ENCODE measurements around the gene HECW1. TPM values are rescaled to one million over a fixed set of nuclear protein-coding genes. Genes with fewer than 3 reads are reported as not detected.

The HECW1 gene
- total RNA-seq, 3 donors from 2014 or later = 0.48 to 1.9 (median 0.66) TPM

DNA sequence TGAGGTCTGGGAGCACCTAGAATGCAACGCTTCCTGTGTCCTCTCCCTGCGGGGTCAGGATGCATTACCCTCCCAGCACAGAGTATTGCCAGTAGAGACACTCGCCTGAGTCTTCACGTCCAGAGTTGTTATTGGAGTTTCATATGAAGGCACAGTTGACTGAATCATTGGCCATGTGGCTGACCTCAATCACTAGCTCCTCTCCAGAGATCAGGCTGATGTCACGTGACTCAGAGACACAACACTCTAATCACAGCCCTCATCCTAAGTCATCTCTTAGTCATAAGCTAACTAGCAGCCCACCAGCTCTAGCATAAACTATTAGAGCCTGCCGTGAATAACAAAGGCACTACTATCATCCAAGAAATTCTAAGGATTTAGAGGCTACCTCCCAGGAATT lies 107.8 kb downstream of the HECW1 start:
- no peaks in the 10 kb centered on the region for H3K4me1 ChIP-seq
- H3K36me3 ChIP-seq = no peaks in the 10 kb centered on the region
- TF ChIP-seq POLR2A (IDR thresholded peaks at IDR 0.05) (no peak), POLR2AphosphoS5 (IDR thresholded peaks at IDR 0.05) (no peak)
- TF ChIP-seq, protein P1, sequence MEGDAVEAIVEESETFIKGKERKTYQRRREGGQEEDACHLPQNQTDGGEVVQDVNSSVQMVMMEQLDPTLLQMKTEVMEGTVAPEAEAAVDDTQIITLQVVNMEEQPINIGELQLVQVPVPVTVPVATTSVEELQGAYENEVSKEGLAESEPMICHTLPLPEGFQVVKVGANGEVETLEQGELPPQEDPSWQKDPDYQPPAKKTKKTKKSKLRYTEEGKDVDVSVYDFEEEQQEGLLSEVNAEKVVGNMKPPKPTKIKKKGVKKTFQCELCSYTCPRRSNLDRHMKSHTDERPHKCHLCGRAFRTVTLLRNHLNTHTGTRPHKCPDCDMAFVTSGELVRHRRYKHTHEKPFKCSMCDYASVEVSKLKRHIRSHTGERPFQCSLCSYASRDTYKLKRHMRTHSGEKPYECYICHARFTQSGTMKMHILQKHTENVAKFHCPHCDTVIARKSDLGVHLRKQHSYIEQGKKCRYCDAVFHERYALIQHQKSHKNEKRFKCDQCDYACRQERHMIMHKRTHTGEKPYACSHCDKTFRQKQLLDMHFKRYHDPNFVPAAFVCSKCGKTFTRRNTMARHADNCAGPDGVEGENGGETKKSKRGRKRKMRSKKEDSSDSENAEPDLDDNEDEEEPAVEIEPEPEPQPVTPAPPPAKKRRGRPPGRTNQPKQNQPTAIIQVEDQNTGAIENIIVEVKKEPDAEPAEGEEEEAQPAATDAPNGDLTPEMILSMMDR (IDR thresholded peaks at IDR 0.05) = no peak
- no peak overlapping the region for H3K27ac ChIP-seq
- no peak for DNase-seq (ENCODE audit: low spot score in 2 of 2)
- intact Hi-C loops (cut with DNase I; ENCODE audit: low total_unique reads) = no loop called here
- H3K4me3 ChIP-seq = no peak overlapping the region
- no peaks in the 10 kb centered on the region for H3K27me3 ChIP-seq
- H3K9me3 ChIP-seq = no peaks in the 10 kb centered on the region

DNA sequence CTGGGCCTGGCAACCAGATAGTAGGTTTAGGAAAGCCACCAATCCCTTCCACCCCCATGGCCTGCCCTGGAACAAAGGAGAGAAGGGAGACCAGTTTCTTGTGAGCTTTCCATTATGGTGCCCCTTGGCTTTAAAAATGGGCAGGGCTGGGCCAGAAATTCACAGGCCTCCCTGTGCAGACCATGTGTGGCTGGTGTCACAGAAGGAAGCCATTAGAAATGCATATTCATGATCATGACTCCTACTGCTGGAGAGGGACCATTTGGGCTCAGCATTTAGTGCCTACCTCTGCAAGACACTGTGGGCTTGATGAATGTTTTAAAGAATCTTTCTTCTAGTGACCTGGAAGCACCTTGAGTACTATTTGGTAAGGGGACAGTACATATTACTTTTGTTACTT lies 108.3 kb downstream of the HECW1 start:
- TF ChIP-seq POLR2AphosphoS5 (IDR thresholded peaks at IDR 0.05) = no peak
- TF ChIP-seq, protein P1 (IDR thresholded peaks at IDR 0.05) = no peak
- TF ChIP-seq POLR2A (IDR thresholded peaks at IDR 0.05) = no peak

DNA sequence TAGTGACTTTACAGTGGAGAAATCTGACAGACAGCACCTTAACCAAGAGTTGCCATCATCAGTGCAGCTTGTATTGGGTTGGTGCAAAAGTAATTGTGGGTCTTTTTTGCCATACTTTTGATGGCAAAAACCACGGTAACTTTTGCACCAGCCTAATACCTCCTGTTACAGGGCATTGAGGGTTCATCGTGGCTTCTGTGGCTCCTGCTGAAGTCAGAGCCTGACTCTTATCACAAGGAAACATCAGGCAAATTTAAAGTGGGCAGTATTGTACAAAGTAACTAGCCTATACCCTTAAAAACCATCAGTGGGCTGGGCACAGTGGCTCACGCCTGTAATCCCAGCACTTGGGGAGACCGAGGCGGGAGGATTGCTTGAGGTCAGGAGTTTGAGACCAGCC lies 117.4 kb downstream of the HECW1 start:
- Histone ChIP-seq H3K4me1 (no peaks in the 10 kb centered on the region), H3K27me3 (no peaks in the 10 kb centered on the region), H3K4me3 (no peak overlapping the region), H3K36me3 (no peaks in the 10 kb centered on the region), H3K27ac (no peak overlapping the region), H3K9me3 (no peaks in the 10 kb centered on the region)
- intact Hi-C loops (cut with DNase I; ENCODE audit: low total_unique reads) = no loop called here
- no peak for DNase-seq (ENCODE audit: low spot score in 2 of 2)
- no peak for TF ChIP-seq POLR2A (IDR thresholded peaks at IDR 0.05)
- no peak for TF ChIP-seq POLR2AphosphoS5 (IDR thresholded peaks at IDR 0.05)
- TF ChIP-seq, protein P1 (IDR thresholded peaks at IDR 0.05) = no peak

More for the DNA sequence above, 108.3 kb downstream of the HECW1 start:
- intact Hi-C loops (cut with DNase I; ENCODE audit: low total_unique reads) = no loop called here
- no peak for DNase-seq (ENCODE audit: low spot score in 2 of 2)
- H3K9me3 ChIP-seq = no peaks in the 10 kb centered on the region
- H3K27me3 ChIP-seq = no peaks in the 10 kb centered on the region
- H3K36me3 ChIP-seq = no peaks in the 10 kb centered on the region
- no peak overlapping the region for H3K4me3 ChIP-seq
- no peaks in the 10 kb centered on the region for H3K4me1 ChIP-seq
- H3K27ac ChIP-seq = no peak overlapping the region

DNA sequence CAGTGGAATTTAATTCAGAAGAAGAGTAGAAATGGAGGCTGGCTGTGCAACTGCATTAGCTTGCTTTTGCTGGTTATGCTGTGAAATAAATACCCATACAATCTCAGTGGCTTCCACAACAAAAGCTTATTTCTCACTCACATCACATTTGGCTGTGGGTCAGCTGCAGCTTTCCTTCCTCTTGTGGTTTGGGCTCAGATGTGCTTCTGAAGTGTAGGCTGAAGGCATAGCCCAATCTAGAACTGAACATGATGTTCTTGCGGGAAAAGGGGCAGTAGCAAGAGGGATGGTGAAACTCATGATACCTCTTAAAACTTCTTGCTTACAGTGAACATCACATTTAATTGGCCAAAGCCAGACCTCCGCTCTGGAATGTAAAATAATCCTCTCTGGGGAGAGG lies 119.9 kb downstream of the HECW1 start:
- Histone ChIP-seq H3K27ac (no peak overlapping the region), H3K27me3 (no peaks in the 10 kb centered on the region), H3K36me3 (no peaks in the 10 kb centered on the region), H3K4me1 (no peaks in the 10 kb centered on the region), H3K4me3 (no peak overlapping the region), H3K9me3 (no peaks in the 10 kb centered on the region)
- intact Hi-C loops (cut with DNase I; ENCODE audit: low total_unique reads) = no loop called here
- DNase-seq (ENCODE audit: low spot score in 2 of 2) = no peak
- TF ChIP-seq, protein P1 (IDR thresholded peaks at IDR 0.05) = no peak
- no peak for TF ChIP-seq POLR2A (IDR thresholded peaks at IDR 0.05)
- TF ChIP-seq POLR2AphosphoS5 (IDR thresholded peaks at IDR 0.05) = no peak

DNA sequence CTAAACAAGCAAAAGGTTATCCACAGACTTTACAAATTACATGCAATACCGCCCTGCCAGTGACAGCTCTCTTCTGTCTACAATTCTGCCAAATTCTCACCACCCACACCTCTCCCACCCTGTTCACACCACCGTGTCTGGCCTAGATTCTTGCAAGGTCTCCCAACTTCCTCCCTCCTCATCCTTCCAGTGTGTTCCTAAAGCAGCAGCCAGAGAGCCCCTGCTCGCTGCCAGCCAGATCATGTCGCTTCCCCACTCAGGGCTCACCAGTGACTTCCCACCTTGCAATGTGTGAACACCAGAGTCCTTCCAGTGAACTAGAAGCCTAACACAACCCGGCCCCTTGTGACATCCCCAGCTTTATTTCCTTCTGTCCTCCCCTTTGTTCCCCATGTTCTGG lies 121.6 kb downstream of the HECW1 start:
- Histone ChIP-seq H3K4me1 (no peaks in the 10 kb centered on the region), H3K27ac (no peak overlapping the region), H3K36me3 (no peaks in the 10 kb centered on the region), H3K4me3 (no peak overlapping the region), H3K27me3 (no peaks in the 10 kb centered on the region), H3K9me3 (no peaks in the 10 kb centered on the region)
- intact Hi-C loops (cut with DNase I; ENCODE audit: low total_unique reads) = no loop called here
- no peak for DNase-seq (ENCODE audit: low spot score in 2 of 2)
- no peak for TF ChIP-seq POLR2AphosphoS5 (IDR thresholded peaks at IDR 0.05)
- TF ChIP-seq, protein P1 (IDR thresholded peaks at IDR 0.05) = no peak
- TF ChIP-seq POLR2A (IDR thresholded peaks at IDR 0.05) = no peak

All from breast epithelium (tissue), 4 donors.